H9 (cell line): ENCODE measurements around the gene CFL1. TPM values are rescaled to one million over a fixed set of nuclear protein-coding genes. Genes with fewer than 3 reads are reported as not detected.
A peak's percentile ranks its signal among the peaks of the same experiment; 100 is the strongest.

Experiments
- DNase-seq: peaks from one replicate; pipeline ENCODE4 v3.0.0-alpha.2; 2017
- H2AFZ ChIP-seq: one replicate; pipeline ENCODE4 v1.6.1; 2013; ENCODE audit warnings: mild to moderate bottlenecking, low read length, control low read depth, moderate library complexity
- H2AK5ac ChIP-seq: 2 replicates; pipeline ENCODE4 v1.6.1; 2013; ENCODE audit warnings: low read length, control low read depth, mixed read lengths; ENCODE audit not compliant: insufficient read length
- H2BK120ac ChIP-seq: one replicate; pipeline ENCODE4 v1.6.1; 2013; ENCODE audit warnings: low read depth, mild to moderate bottlenecking, low read length, control low read depth, inconsistent platforms; ENCODE audit not compliant: poor library complexity, severe bottlenecking
- H2BK12ac ChIP-seq: 2 replicates; pipeline ENCODE4 v1.6.1; 2013; ENCODE audit warnings: low read length, control low read depth, mixed read lengths, low read depth; ENCODE audit not compliant: insufficient read length
- H2BK15ac ChIP-seq: 2 replicates; pipeline ENCODE4 v1.6.1; 2013; ENCODE audit warnings: low read depth, low read length, control low read depth
- H2BK20ac ChIP-seq: one replicate; pipeline ENCODE4 v1.6.1; 2013; ENCODE audit warnings: low read depth, mild to moderate bottlenecking, low read length, control low read depth, inconsistent platforms; ENCODE audit not compliant: poor library complexity, severe bottlenecking
- H2BK5ac ChIP-seq: 2 replicates; pipeline ENCODE4 v1.6.1; 2013; ENCODE audit warnings: low read length, control low read depth, mixed read lengths; ENCODE audit not compliant: insufficient read length
- H3K14ac ChIP-seq: 2 replicates; pipeline ENCODE4 v1.6.1; 2013; ENCODE audit warnings: low read length, control low read depth; ENCODE audit not compliant: insufficient read depth
- H3K18ac ChIP-seq: 2 replicates; pipeline ENCODE4 v1.6.1; 2013; ENCODE audit warnings: low read depth, mild to moderate bottlenecking, mixed read lengths, low read length, control low read depth; ENCODE audit not compliant: insufficient read length
- H3K23ac ChIP-seq: 2 replicates; pipeline ENCODE4 v1.6.1; 2013; ENCODE audit warnings: low read length, control low read depth, mixed read lengths, low read depth; ENCODE audit not compliant: insufficient read length
- H3K23me2 ChIP-seq: 2 replicates; pipeline ENCODE4 v1.6.1; 2013; ENCODE audit warnings: low read depth, mild to moderate bottlenecking, mixed read lengths, low read length, control low read depth; ENCODE audit not compliant: insufficient read length, poor library complexity, severe bottlenecking
- H3K27ac ChIP-seq: 2 replicates; pipeline ENCODE4 v1.5.1; 2013; ENCODE audit warnings: low read length, control low read depth, mixed read lengths, low read depth; ENCODE audit not compliant: insufficient read length
- H3K27me3 ChIP-seq: 2 replicates; pipeline ENCODE4 v1.6.1; 2013; ENCODE audit warnings: low read length, control low read depth, inconsistent platforms; ENCODE audit not compliant: insufficient read depth
- H3K4ac ChIP-seq: 2 replicates; pipeline ENCODE4 v1.6.1; 2013; ENCODE audit warnings: low read depth, mild to moderate bottlenecking, control low read depth, inconsistent platforms, low read length, moderate library complexity
- H3K4me1 ChIP-seq: 2 replicates; pipeline ENCODE4 v1.6.1; 2013; ENCODE audit warnings: low read length, control low read depth, inconsistent platforms; ENCODE audit not compliant: insufficient read depth
- H3K4me2 ChIP-seq: 2 replicates; pipeline ENCODE4 v1.6.1; 2013; ENCODE audit warnings: low read length, control low read depth, mixed read lengths; ENCODE audit not compliant: insufficient read length, insufficient read depth
- H3K56ac ChIP-seq: 2 replicates; pipeline ENCODE4 v1.6.1; 2013; ENCODE audit warnings: low read depth, mild to moderate bottlenecking, mixed read lengths, low read length, control low read depth; ENCODE audit not compliant: insufficient read length
- H3K79me1 ChIP-seq: 2 replicates; pipeline ENCODE4 v1.6.1; 2013; ENCODE audit warnings: low read depth, mild to moderate bottlenecking, moderate library complexity, low read length, control low read depth, inconsistent platforms; ENCODE audit not compliant: insufficient read depth, poor library complexity, severe bottlenecking
- H3K79me2 ChIP-seq: 2 replicates; pipeline ENCODE4 v1.6.1; 2013; ENCODE audit warnings: low read length, control low read depth, inconsistent platforms; ENCODE audit not compliant: insufficient read depth
- H3K9ac ChIP-seq: 2 replicates; pipeline ENCODE4 v1.6.1; 2013; ENCODE audit warnings: low read length, control low read depth, mixed read lengths; ENCODE audit not compliant: insufficient read length; ENCODE audit errors: extremely low read depth
- H3K9me3 ChIP-seq: one replicate; pipeline ENCODE4 v1.6.1; 2013; ENCODE audit warnings: low read depth, low read length, inconsistent platforms; ENCODE audit not compliant: control insufficient read depth
- H3T11ph ChIP-seq: one replicate; pipeline ENCODE4 v1.6.1; 2013; ENCODE audit warnings: mild to moderate bottlenecking, low read length, control low read depth, inconsistent platforms
- H4K20me1 ChIP-seq: one replicate; pipeline ENCODE4 v1.6.1; 2013; ENCODE audit not compliant: control insufficient read depth, insufficient read length, insufficient read depth
- H4K5ac ChIP-seq: 2 replicates; pipeline ENCODE4 v1.6.1; 2013; ENCODE audit warnings: low read depth, mild to moderate bottlenecking, mixed read lengths, low read length, control low read depth; ENCODE audit not compliant: insufficient read length
- H4K8ac ChIP-seq: replicated peaks from 2 replicates; pipeline ENCODE4 v1.6.1; 2013; ENCODE audit warnings: low read length, control low read depth, mixed read lengths, low read depth; ENCODE audit not compliant: insufficient read length
- H4K91ac ChIP-seq: 2 replicates; pipeline ENCODE4 v1.6.1; 2013; ENCODE audit warnings: low read depth, mild to moderate bottlenecking, moderate library complexity, mixed read lengths, low read length, control low read depth; ENCODE audit not compliant: insufficient read length
- H3K27ac Mint-ChIP-seq, 3 experiments: 2 replicates in 2 of 3; 3 replicates in 1 of 3; pipeline ENCODE4 v1.8.0; 2020 to 2021; ENCODE audit warnings: mixed read lengths in 3 of 3, mild to moderate bottlenecking in 1 of 3, moderate library complexity in 1 of 3
- H3K27me3 Mint-ChIP-seq: 2 replicates; pipeline ENCODE4 v1.8.0; 2021; ENCODE audit warnings: low read depth, mild to moderate bottlenecking, moderate library complexity, mixed read lengths
- H3K36me3 Mint-ChIP-seq, 3 experiments: 2 replicates in 2 of 3; 3 replicates in 1 of 3; pipeline ENCODE4 v1.8.0; 2020 to 2021; ENCODE audit warnings: low read depth in 3 of 3, mixed read lengths in 3 of 3; ENCODE audit not compliant: insufficient read depth in 1 of 3
- H3K4me1 Mint-ChIP-seq, 2 experiments: 2 replicates each; pipeline ENCODE4 v1.8.0; 2020; ENCODE audit warnings: mixed read lengths in 2 of 2
- H3K4me3 Mint-ChIP-seq, 2 experiments: 2 replicates in 1 of 2; 3 replicates in 1 of 2; pipeline ENCODE4 v1.8.0; 2020 to 2021; ENCODE audit warnings: mild to moderate bottlenecking in 2 of 2, mixed read lengths in 2 of 2, moderate library complexity in 1 of 2
- H3K9me3 Mint-ChIP-seq, 2 experiments: 2 replicates in 1 of 2; 3 replicates in 1 of 2; pipeline ENCODE4 v1.8.0; 2020; ENCODE audit warnings: mild to moderate bottlenecking in 2 of 2, mixed read lengths in 2 of 2, moderate library complexity in 1 of 2
- CTCF ChIP-seq: fragments of 200-600 bp; sonication (generic); conservative IDR thresholded peaks from 3 replicates; pipeline ENCODE4 v1.8.0; 2021; ENCODE audit warnings: antibody characterized with exemption, mild to moderate bottlenecking
- WGBS: extraction: QIAGEN DNeasy Blood & Tissue Kit; methylation state at CpG from one replicate; pipeline ENCODE4 v1.1.7; 2013; ENCODE audit warnings: missing lambda C conversion rate, low lambda C conversion rate, mixed read lengths; ENCODE audit not compliant: insufficient read length; ENCODE audit errors: extremely low coverage; 5-methylcytosine and 5-hydroxymethylcytosine counted together
- total RNA-seq: library from RNA; stranded (reverse); gene quantifications from 2 replicates; pipeline ENCODE4 v1.2.1, GENCODE V29; 2021

The CFL1 gene
- total RNA-seq, 1 experiment from 2014 or later: 1,107 TPM

- no peaks in the 10 kb centered on the region for H3K4me1 ChIP-seq
- no peak overlapping the region for H3T11ph ChIP-seq
- H4K20me1 ChIP-seq: no peaks in the 10 kb centered on the region
- H2BK120ac ChIP-seq: no peak overlapping the region
- no peak overlapping the region for H2AK5ac ChIP-seq
- H4K91ac ChIP-seq: no peak overlapping the region
- no peaks in the 10 kb centered on the region for H3K9me3 ChIP-seq
- Mint-ChIP-seq H3K27ac (peak overlapping the region; percentile 19 to 77 (median 69); a peak in 4 of 7 replicates), H3K27me3 (peaks cover 15% of the 10 kb centered on the region), H3K9me3 (peaks cover 3 to 7% of the 10 kb centered on the region in 2 experiments; a peak in 2 of 5 replicates), H3K4me3 (peak overlapping the region in 1 of 2 experiments; percentile 36; a peak in 1 of 5 replicates), H3K36me3 (peaks cover 47 to 58% (median 50%) of the 10 kb centered on the region in 3 experiments), H3K4me1 (peaks cover 21 to 25% of the 10 kb centered on the region in 2 experiments)
- H3K56ac ChIP-seq: no peak overlapping the region
- no peak overlapping the region for H2BK12ac ChIP-seq
- no peak overlapping the region for H2BK20ac ChIP-seq
- peak; percentile 27 for DNase-seq
- no peak overlapping the region for H4K8ac ChIP-seq
- H3K14ac ChIP-seq: no peak overlapping the region
- H3K23me2 ChIP-seq: peaks cover 7% of the 10 kb centered on the region
- H3K27ac ChIP-seq: no peak overlapping the region
- H2BK15ac ChIP-seq: no peak overlapping the region
- H2AFZ ChIP-seq: no peak overlapping the region
- H3K9ac ChIP-seq: no peak overlapping the region
- no peaks in the 10 kb centered on the region for H3K27me3 ChIP-seq
- H3K18ac ChIP-seq: no peak overlapping the region
- H4K5ac ChIP-seq: no peak overlapping the region
- H3K79me1 ChIP-seq: peaks cover 3% of the 10 kb centered on the region
- peaks cover 14% of the 10 kb centered on the region; the same call in 1 of the 2 replicates for H3K79me2 ChIP-seq
- no peak for TF ChIP-seq CTCF
- no peak overlapping the region for H3K4me2 ChIP-seq
- H3K23ac ChIP-seq: no peak overlapping the region
- no peak overlapping the region for H3K4ac ChIP-seq
- H2BK5ac ChIP-seq: no peak overlapping the region
- no CpG with 5 or more reads among the region's 10 CpGs for WGBS
These were observed 6.0 kb downstream of the CFL1 start for GRCh38 chr11:65851811-65852507.
